Bronchial epithelial cell (primary cell): Measurements from ENCODE around the gene IFIT1B. TPM values are rescaled to one million over a fixed set of nuclear protein-coding genes. Genes with fewer than 3 reads are reported as not detected.

ENCODE experiments used
- DNase-seq: peaks from one replicate; pipeline ENCODE4 v3.0.0-alpha.2; 2010; ENCODE audit warnings: low read depth
- FAIRE-seq: peaks from 2 replicates; lab custom pipeline; 2011; peaks lifted over from hg19 to GRCh38; lab: Jason Lieb, UNC
- H3K27me3 ChIP-seq: 2 replicates; pipeline ENCODE4 v1.5.1; 2011; ENCODE audit warnings: low read length; ENCODE audit not compliant: control insufficient read depth, insufficient read depth
- H3K36me3 ChIP-seq: 2 replicates; pipeline ENCODE4 v1.5.1; 2011; ENCODE audit warnings: low read length; ENCODE audit not compliant: control insufficient read depth, insufficient read depth
- H3K4me3 ChIP-seq: 2 replicates; pipeline ENCODE4 v1.5.1; 2011; ENCODE audit warnings: mild to moderate bottlenecking, low read depth, low read length, control low read depth
- CTCF ChIP-seq: IDR thresholded peaks from 2 replicates; pipeline ENCODE4 v1.5.1; 2011; ENCODE audit warnings: mild to moderate bottlenecking, moderate library complexity, low read length, control low read depth, inconsistent platforms; ENCODE audit not compliant: insufficient read depth, severe bottlenecking
- total RNA-seq: library from RNA; depleted of rRNA; stranded (reverse); fragments of >200 nt; gene quantifications from 2 replicates; pipeline ENCODE4 v1.2.1, GENCODE V29; 2014

Gene IFIT1B
- total RNA-seq, 1 donor from 2014 or later, result not detected

- DNase-seq (peak; percentile 85), FAIRE-seq (no peak)
- Histone ChIP-seq H3K27me3 (no peaks in the 10 kb centered on the region), H3K36me3 (no peaks in the 10 kb centered on the region), H3K4me3 (peak within 1 kb of the TSS; percentile 67)
- TF ChIP-seq CTCF, result no peak
Measured at GRCh38 chr10:89391907-89392756, 14.3 kb downstream of the IFIT1B start, which contains the start of gene IFIT1. Gene IFIT1, plus strand, starts transcription at chr10:89392623. Its CDS starts 90 bp downstream, at chr10:89392713.

GRCh38 chr10:89392974-89393373 is 15.1 kb downstream of the IFIT1B start:
- no peak for FAIRE-seq
- peak; percentile 13 for DNase-seq
- Histone ChIP-seq H3K36me3 (no peaks in the 10 kb centered on the region), H3K4me3 (no peak overlapping the region), H3K27me3 (no peaks in the 10 kb centered on the region)
- no peak for TF ChIP-seq CTCF

GRCh38 chr10:89393898-89394297 is 16.0 kb downstream of the IFIT1B start:
- Histone ChIP-seq H3K4me3 (no peak overlapping the region), H3K36me3 (no peaks in the 10 kb centered on the region), H3K27me3 (no peaks in the 10 kb centered on the region)
- DNase-seq (peak; percentile 28), FAIRE-seq (no peak)
- TF ChIP-seq CTCF, result no peak

GRCh38 chr10:89395141-89395540 is 17.3 kb downstream of the IFIT1B start:
- no peak for TF ChIP-seq CTCF
- DNase-seq (no peak), FAIRE-seq (no peak)
- no peaks in the 10 kb centered on the region for H3K36me3 ChIP-seq
- H3K4me3 ChIP-seq, result no peak overlapping the region
- H3K27me3 ChIP-seq, result no peaks in the 10 kb centered on the region

GRCh38 chr10:89398003-89398749 is 20.3 kb downstream of the IFIT1B start:
- FAIRE-seq, result peak; percentile 86
- no peak for DNase-seq
- no peaks in the 10 kb centered on the region for H3K27me3 ChIP-seq
- TF ChIP-seq CTCF, result no peak
- no peaks in the 10 kb centered on the region for H3K36me3 ChIP-seq
- H3K4me3 ChIP-seq, result no peak overlapping the region
